ENCODE measurements around the gene CDKAL1. TPM values are rescaled to one million over a fixed set of nuclear protein-coding genes. Genes with fewer than 3 reads are reported as not detected.
A peak's percentile ranks its signal among the peaks of the same experiment; 100 is the strongest.

Gene CDKAL1
- total and polyA plus RNA-seq, 10 of the 15 experiments (the other 5 are each of a cell fraction or from before 2014, with no cell fraction given), result 10.7 to 26.9 (median 17.3) TPM

- no peak overlapping the region for H2AFZ ChIP-seq (ENCODE audit: control insufficient read depth, low read depth, low read length)
- ChIA-PET CTCF (no interaction called here), SMC1A (ENCODE audit: uncharacterized antibody, unreplicated experiment) (interaction anchor here (0.9 kb wide), 1 partner anchor 125 kb away, joined by 4 read pairs; no protein-coding TSS in a partner anchor), POLR2A (no interaction called here), RAD21 (ENCODE audit: unreplicated experiment) (no interaction called here)
- H3K27me3 ChIP-seq (replicated peaks in 1 of 2; ENCODE audit: control insufficient read depth in 2 of 2, insufficient read depth in 2 of 2, low read length in 1 of 2), result no peaks in the 10 kb centered on the region
- 85% methylated on average over 2 of the region's 2 CpGs for WGBS (ENCODE audit: insufficient coverage, insufficient replicate concordance, low lambda C conversion rate, missing lambda C conversion rate)
- FAIRE-seq, result no peak
- intact Hi-C loops (cut with micrococcal nuclease; ENCODE audit: unreplicated experiment), result loop anchor here (5.0 to 10.0 kb wide), 2 partner anchors 436 to 592 kb away; partner anchors contain the start of gene SOX4
- no peak for ATAC-seq
- H3K9ac ChIP-seq (ENCODE audit: control insufficient read depth, insufficient read depth, low read length), result no peak overlapping the region
- DNase-seq (ENCODE audit: low read depth, low spot score), result no peak
- in situ Hi-C loops (cut with MboI), result no loop called here
- H3K4me1 ChIP-seq (ENCODE audit: control insufficient read depth, insufficient read depth, low read length), result peaks cover 22% of the 10 kb centered on the region
- no peaks in the 10 kb centered on the region; the same call in 2 of the 3 replicates for H3K9me3 ChIP-seq (replicated peaks; ENCODE audit: control insufficient read depth, insufficient read depth, low read length)
- H3K79me2 ChIP-seq (ENCODE audit: control insufficient read depth, insufficient read depth, low read length), result no peaks in the 10 kb centered on the region
- BruUV-seq (replicated peaks), result no TSS peak
- no peak overlapping the region for H3K27ac ChIP-seq (ENCODE audit: control insufficient read depth, insufficient read depth)
- TF ChIP-seq TCF7 (IDR thresholded peaks at IDR 0.05; ENCODE audit: borderline replicate concordance) (peak; percentile 46; the same call in 1 of the 2 replicates), ZNF274 (IDR thresholded peaks at IDR 0.05; ENCODE audit: insufficient read depth, insufficient read length) (no peak)
- no peaks in the 10 kb centered on the region for H4K20me1 ChIP-seq (ENCODE audit: control insufficient read depth, insufficient read depth)
- no peak overlapping the region for H3K4me3 ChIP-seq
- H3K36me3 ChIP-seq (ENCODE audit: control insufficient read depth in 2 of 2, insufficient read depth in 2 of 2, low read length in 1 of 2), result no peaks in the 10 kb centered on the region; a peak in 1 of 4 replicates
- no peak overlapping the region for H3K4me2 ChIP-seq (ENCODE audit: control insufficient read depth, insufficient read depth)
Observed at GRCh38 chr6:21000331-21000801, 466.1 kb downstream of the CDKAL1 start.

DNA sequence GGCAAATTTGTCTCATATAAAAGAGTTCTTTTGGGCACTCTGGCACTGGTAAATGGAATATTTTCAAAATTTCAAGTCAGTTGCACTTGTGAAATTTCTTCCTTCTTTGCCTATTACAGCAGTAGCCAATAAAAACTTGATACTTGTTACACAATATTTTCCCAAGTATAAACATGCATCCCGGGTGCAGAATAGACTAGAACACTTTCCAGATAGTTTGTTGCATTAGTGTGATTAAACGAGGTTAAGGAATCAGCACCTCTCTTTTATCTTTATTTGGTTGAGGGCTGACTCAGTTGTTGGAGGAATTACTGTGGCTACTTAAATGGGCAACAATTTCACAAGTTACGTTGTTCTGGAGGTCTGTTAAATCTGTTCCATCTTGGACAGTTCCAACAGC, 467.5 kb downstream of the CDKAL1 start:
- FAIRE-seq, result no peak
- Histone ChIP-seq H3K4me3 (no peak overlapping the region), H3K27ac (ENCODE audit: control insufficient read depth, insufficient read depth) (no peak overlapping the region), H3K4me1 (ENCODE audit: control insufficient read depth, insufficient read depth, low read length) (peaks cover 29% of the 10 kb centered on the region), H3K4me2 (ENCODE audit: control insufficient read depth, insufficient read depth) (no peak overlapping the region), H3K27me3 (replicated peaks in 1 of 2; ENCODE audit: control insufficient read depth in 2 of 2, insufficient read depth in 2 of 2, low read length in 1 of 2) (no peaks in the 10 kb centered on the region), H4K20me1 (ENCODE audit: control insufficient read depth, insufficient read depth) (no peaks in the 10 kb centered on the region), H3K9me3 (replicated peaks; ENCODE audit: control insufficient read depth, insufficient read depth, low read length) (no peaks in the 10 kb centered on the region; the same call in 2 of the 3 replicates), H3K9ac (ENCODE audit: control insufficient read depth, insufficient read depth, low read length) (no peak overlapping the region), H3K79me2 (ENCODE audit: control insufficient read depth, insufficient read depth, low read length) (no peaks in the 10 kb centered on the region), H3K36me3 (ENCODE audit: control insufficient read depth in 2 of 2, insufficient read depth in 2 of 2, low read length in 1 of 2) (no peaks in the 10 kb centered on the region; a peak in 1 of 4 replicates), H2AFZ (ENCODE audit: control insufficient read depth, low read depth, low read length) (no peak overlapping the region)
- RAD21 ChIA-PET (ENCODE audit: unreplicated experiment), result interaction anchor here (1.0 to 3.4 kb wide), 2 partner anchors 24 to 36 kb away, joined by 3 to 15 read pairs; no protein-coding TSS in a partner anchor
- WGBS (ENCODE audit: insufficient coverage, insufficient replicate concordance, low lambda C conversion rate, missing lambda C conversion rate), result 100% methylated on average over 3 of the region's 3 CpGs
- no peak for ATAC-seq
- POLR2A ChIA-PET, result no interaction called here
- no peak for DNase-seq (ENCODE audit: low read depth, low spot score)
- TSS peak; percentile 16 for BruUV-seq (replicated peaks)
- in situ Hi-C loops (cut with MboI) (no loop called here), intact Hi-C loops (cut with micrococcal nuclease; ENCODE audit: unreplicated experiment) (loop anchor here (5.0 to 10.0 kb wide), 2 partner anchors 437 to 591 kb away; partner anchors contain the start of gene SOX4)
- SMC1A ChIA-PET (ENCODE audit: uncharacterized antibody, unreplicated experiment), result interaction anchor here (0.7 to 4.8 kb wide), 2 partner anchors 19 to 22 kb away, joined by 3 to 63 read pairs; no protein-coding TSS in a partner anchor
- CTCF ChIA-PET, result interaction anchor here (1.0 kb wide), 1 partner anchor 77 kb away, joined by 3 read pairs; no protein-coding TSS in a partner anchor
- TF ChIP-seq KAT2A (conservative IDR thresholded peaks at IDR 0.05; ENCODE audit: control insufficient read depth, low read depth, low read length) (no peak), CUX1 (IDR thresholded peaks at IDR 0.05; ENCODE audit: insufficient replicate concordance, low read depth, low read length) (no peak), MEF2A (IDR thresholded peaks at IDR 0.05; ENCODE audit: insufficient read depth, low read depth, low read length) (no peak), SREBF1 (IDR thresholded peaks at IDR 0.05; ENCODE audit: low read length) (no peak)
- TF ChIP-seq, protein P1, sequence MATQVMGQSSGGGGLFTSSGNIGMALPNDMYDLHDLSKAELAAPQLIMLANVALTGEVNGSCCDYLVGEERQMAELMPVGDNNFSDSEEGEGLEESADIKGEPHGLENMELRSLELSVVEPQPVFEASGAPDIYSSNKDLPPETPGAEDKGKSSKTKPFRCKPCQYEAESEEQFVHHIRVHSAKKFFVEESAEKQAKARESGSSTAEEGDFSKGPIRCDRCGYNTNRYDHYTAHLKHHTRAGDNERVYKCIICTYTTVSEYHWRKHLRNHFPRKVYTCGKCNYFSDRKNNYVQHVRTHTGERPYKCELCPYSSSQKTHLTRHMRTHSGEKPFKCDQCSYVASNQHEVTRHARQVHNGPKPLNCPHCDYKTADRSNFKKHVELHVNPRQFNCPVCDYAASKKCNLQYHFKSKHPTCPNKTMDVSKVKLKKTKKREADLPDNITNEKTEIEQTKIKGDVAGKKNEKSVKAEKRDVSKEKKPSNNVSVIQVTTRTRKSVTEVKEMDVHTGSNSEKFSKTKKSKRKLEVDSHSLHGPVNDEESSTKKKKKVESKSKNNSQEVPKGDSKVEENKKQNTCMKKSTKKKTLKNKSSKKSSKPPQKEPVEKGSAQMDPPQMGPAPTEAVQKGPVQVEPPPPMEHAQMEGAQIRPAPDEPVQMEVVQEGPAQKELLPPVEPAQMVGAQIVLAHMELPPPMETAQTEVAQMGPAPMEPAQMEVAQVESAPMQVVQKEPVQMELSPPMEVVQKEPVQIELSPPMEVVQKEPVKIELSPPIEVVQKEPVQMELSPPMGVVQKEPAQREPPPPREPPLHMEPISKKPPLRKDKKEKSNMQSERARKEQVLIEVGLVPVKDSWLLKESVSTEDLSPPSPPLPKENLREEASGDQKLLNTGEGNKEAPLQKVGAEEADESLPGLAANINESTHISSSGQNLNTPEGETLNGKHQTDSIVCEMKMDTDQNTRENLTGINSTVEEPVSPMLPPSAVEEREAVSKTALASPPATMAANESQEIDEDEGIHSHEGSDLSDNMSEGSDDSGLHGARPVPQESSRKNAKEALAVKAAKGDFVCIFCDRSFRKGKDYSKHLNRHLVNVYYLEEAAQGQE (IDR thresholded peaks at IDR 0.05; ENCODE audit: low read depth, low read length), result no peak
